ENCODE data around the gene KCNH3. TPM values are rescaled to one million over a fixed set of nuclear protein-coding genes. Genes with fewer than 3 reads are reported as not detected.
A peak's percentile ranks its signal among the peaks of the same experiment; 100 is the strongest.

Gene KCNH3
- total and polyA plus RNA-seq, 8 donors = 0.15 to 2.4 (median 1.5) TPM

DNA sequence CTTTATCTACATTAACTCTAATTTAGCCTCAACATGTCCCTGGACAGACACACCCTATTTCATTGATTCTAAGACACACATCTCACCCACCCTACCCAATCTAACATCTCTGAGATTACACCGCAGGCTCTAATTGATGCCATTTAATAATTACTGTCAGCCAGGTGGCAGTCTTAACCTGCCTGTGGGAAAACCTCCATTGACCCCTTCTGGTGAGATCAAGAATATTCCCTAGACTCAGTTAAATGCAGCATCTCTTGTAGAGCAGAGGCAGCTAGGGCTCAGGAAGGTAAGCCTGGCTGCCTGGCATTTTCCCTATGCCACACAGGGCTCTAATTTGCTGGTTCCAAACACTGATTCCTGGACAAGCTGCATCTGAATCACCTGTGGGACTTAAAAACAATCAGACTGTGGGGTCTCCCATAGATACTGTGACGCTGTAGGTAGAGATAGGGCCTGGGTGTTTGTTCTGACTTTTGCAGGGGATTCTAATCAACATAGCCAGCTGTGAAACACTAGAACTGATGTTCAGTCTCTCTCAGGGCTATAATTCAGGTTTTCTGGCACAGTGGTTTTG, 14.8 kb downstream of the KCNH3 start:
- intact Hi-C loops (cut with DNase I) = no loop called here
- peaks cover 0 to 31% of the 10 kb centered on the region in 2 donors for H3K36me3 ChIP-seq
- peak; percentile 21 for ATAC-seq
- H3K4me3 ChIP-seq = no peak overlapping the region
- H3K4me1 ChIP-seq = peaks cover 8 to 11% of the 10 kb centered on the region in 2 donors
- TF ChIP-seq, protein P1, sequence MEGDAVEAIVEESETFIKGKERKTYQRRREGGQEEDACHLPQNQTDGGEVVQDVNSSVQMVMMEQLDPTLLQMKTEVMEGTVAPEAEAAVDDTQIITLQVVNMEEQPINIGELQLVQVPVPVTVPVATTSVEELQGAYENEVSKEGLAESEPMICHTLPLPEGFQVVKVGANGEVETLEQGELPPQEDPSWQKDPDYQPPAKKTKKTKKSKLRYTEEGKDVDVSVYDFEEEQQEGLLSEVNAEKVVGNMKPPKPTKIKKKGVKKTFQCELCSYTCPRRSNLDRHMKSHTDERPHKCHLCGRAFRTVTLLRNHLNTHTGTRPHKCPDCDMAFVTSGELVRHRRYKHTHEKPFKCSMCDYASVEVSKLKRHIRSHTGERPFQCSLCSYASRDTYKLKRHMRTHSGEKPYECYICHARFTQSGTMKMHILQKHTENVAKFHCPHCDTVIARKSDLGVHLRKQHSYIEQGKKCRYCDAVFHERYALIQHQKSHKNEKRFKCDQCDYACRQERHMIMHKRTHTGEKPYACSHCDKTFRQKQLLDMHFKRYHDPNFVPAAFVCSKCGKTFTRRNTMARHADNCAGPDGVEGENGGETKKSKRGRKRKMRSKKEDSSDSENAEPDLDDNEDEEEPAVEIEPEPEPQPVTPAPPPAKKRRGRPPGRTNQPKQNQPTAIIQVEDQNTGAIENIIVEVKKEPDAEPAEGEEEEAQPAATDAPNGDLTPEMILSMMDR (IDR thresholded peaks at IDR 0.05) = no peak
- peaks cover 12 to 41% of the 10 kb centered on the region in 2 donors for H3K27me3 ChIP-seq
- DNase-seq = no peak
- H3K9me3 ChIP-seq = no peaks in the 10 kb centered on the region
- no peak overlapping the region for H3K27ac ChIP-seq

DNA sequence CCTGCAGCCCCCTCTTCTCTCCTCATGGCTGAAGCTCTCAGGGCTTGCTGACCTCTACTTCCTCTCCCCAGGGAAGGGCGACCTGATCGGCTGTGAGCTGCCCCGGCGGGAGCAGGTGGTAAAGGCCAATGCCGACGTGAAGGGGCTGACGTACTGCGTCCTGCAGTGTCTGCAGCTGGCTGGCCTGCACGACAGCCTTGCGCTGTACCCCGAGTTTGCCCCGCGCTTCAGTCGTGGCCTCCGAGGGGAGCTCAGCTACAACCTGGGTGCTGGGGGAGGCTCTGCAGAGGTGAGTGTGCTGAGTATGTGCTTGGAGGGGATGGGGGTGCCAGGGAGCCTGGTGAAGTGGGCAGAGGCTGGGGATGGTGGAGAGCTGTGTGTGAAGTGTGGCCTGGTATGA, 15.4 kb downstream of the KCNH3 start:
- TF ChIP-seq, protein P1 (IDR thresholded peaks at IDR 0.05) = no peak
- ATAC-seq = no peak

DNA sequence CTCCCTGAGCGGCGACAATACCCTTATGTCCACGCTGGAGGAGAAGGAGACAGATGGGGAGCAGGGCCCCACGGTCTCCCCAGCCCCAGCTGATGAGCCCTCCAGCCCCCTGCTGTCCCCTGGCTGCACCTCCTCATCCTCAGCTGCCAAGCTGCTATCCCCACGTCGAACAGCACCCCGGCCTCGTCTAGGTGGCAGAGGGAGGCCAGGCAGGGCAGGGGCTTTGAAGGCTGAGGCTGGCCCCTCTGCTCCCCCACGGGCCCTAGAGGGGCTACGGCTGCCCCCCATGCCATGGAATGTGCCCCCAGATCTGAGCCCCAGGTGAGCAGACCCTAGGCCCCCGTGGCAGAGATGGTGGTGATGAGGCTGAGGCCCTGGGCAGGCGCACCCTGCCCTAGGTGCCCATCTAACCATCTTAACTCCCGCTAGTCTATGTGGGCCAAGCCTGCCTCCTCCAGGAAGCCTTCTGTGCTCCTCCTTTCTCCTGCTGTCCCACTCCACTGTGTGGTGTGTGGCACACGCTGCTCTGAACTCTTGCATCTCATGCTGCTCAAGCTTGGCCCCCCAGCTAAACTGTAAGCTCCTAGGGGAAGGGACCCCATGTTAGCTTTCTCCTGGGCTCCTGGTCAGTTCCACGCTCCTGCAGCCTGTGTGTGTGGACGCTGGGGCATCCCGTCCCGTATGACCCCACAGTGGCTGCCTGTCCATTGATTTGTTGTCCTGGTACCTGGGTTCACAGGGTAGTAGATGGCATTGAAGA, 17.0 kb downstream of the KCNH3 start:
- ATAC-seq = no peak
- TF ChIP-seq, protein P1 (IDR thresholded peaks at IDR 0.05) = no peak
- Histone ChIP-seq H3K36me3 (peaks cover 0 to 53% of the 10 kb centered on the region in 2 donors), H3K4me3 (no peak overlapping the region), H3K27me3 (peaks cover 0 to 19% of the 10 kb centered on the region in 2 donors), H3K9me3 (no peaks in the 10 kb centered on the region), H3K4me1 (no peaks in the 10 kb centered on the region), H3K27ac (no peak overlapping the region)
- DNase-seq = peak in 1 of 4 donors; percentile 60
- intact Hi-C loops (cut with DNase I) = no loop called here

More for the DNA sequence above, 15.4 kb downstream of the KCNH3 start:
- Histone ChIP-seq H3K4me1 (peaks cover 2 to 4% of the 10 kb centered on the region in 2 donors), H3K36me3 (peaks cover 0 to 38% of the 10 kb centered on the region in 2 donors), H3K27ac (no peak overlapping the region), H3K9me3 (no peaks in the 10 kb centered on the region), H3K4me3 (no peak overlapping the region), H3K27me3 (peaks cover 7 to 34% of the 10 kb centered on the region in 2 donors)
- intact Hi-C loops (cut with DNase I) = no loop called here
- DNase-seq = peak in 1 of 4 donors; percentile 74

DNA sequence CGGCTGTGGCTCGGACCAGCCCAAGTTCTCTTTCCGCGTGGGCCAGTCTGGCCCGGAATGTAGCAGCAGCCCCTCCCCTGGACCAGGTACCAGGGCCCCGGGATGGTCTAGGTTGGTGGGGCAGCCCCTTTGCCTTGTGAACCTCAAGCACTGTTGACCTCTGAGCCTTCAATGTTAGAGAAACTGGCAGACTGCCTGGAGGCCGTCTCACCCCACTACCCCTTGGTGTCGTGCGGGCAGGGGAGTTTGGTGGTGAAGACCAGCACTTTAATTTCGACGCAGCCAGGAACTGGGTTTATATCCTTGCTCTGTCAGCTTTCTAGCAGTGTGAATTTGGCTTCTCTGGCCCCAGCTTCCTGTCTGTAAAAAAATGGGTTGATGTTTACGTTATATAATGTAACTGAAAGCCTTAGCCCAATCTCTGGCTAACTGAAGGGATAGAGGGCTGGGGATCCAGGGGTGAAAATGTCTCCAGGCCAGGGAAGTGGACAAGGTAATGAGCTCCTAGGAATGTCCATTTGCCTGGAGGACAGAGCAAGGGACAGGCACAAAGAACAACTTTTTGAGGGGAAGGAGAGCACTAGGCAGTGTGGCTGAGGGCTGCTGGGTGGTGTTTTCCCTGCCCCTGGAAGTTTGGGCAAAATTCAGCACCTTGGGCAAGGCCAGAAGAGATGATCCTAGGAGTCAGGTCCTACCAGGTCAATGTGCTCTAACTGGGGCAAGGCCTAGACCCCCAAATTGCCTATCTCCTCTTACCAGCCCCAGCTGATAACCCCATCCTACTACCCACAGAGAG, 17.8 kb downstream of the KCNH3 start:
- peaks cover 0 to 13% of the 10 kb centered on the region in 2 donors for H3K27me3 ChIP-seq
- DNase-seq = peak in 1 of 4 donors; percentile 39
- H3K9me3 ChIP-seq = no peaks in the 10 kb centered on the region
- no peak overlapping the region for H3K27ac ChIP-seq
- peaks cover 0 to 61% of the 10 kb centered on the region in 2 donors for H3K36me3 ChIP-seq
- no peaks in the 10 kb centered on the region for H3K4me1 ChIP-seq
- TF ChIP-seq, protein P1 (IDR thresholded peaks at IDR 0.05) = no peak
- no peak for ATAC-seq
- intact Hi-C loops (cut with DNase I) = no loop called here
- no peak overlapping the region for H3K4me3 ChIP-seq
